GM23338 (cell line): ENCODE data around the gene ATG16L2.

Experiments
- CREB1 ChIP-seq: fragments of 250-450 bp; sonication (Bioruptor Pico); IDR thresholded peaks from 2 replicates; pipeline ENCODE4 v1.5.0; 2020; ENCODE audit warnings: low read depth, mild to moderate bottlenecking, moderate library complexity
- CTCF ChIP-seq, 2 experiments: fragments of 200-600 bp in 1 of 2; sonication (generic) in 1 of 2; conservative IDR thresholded peaks; 2 replicates each; pipeline versions ENCODE4 v1.5.1 to v1.6.1; 2016 to 2017; ENCODE audit warnings: antibody characterized with exemption in 2 of 2, low read depth in 2 of 2, mild to moderate bottlenecking in 2 of 2, moderate library complexity in 1 of 2
- ETS1 ChIP-seq: IDR thresholded peaks from 2 replicates; pipeline ENCODE4 v1.6.1; 2016; ENCODE audit warnings: antibody characterized with exemption
- EZH2 ChIP-seq: fragments of 200-600 bp; sonication (generic); IDR thresholded peaks from one replicate; pipeline ENCODE4 v1.8.0; 2017; ENCODE audit warnings: antibody characterized with exemption, mild to moderate bottlenecking, low read depth; ENCODE audit not compliant: unreplicated experiment
- EZH2phosphoT487 ChIP-seq: fragments of 200-600 bp; sonication (generic); IDR thresholded peaks from one replicate; pipeline ENCODE4 v1.8.1; 2018; ENCODE audit warnings: antibody characterized with exemption; ENCODE audit not compliant: unreplicated experiment
- JUNB ChIP-seq: IDR thresholded peaks from one replicate; pipeline ENCODE4 v1.6.1; 2016; ENCODE audit warnings: antibody characterized with exemption; ENCODE audit not compliant: unreplicated experiment
- NANOG ChIP-seq: IDR thresholded peaks from 2 replicates; pipeline ENCODE4 v1.6.1; 2016; ENCODE audit warnings: antibody characterized with exemption, borderline replicate concordance
- POLR2AphosphoS5 ChIP-seq: IDR thresholded peaks from 2 replicates; pipeline ENCODE4 v1.6.1; 2016; ENCODE audit warnings: antibody characterized with exemption, low read depth
- REST ChIP-seq: IDR thresholded peaks from one replicate; pipeline ENCODE4 v1.6.1; 2018; ENCODE audit warnings: antibody characterized with exemption; ENCODE audit not compliant: unreplicated experiment
- STAT1 ChIP-seq: IDR thresholded peaks from one replicate; pipeline ENCODE4 v1.6.1; 2016; ENCODE audit warnings: antibody characterized with exemption; ENCODE audit not compliant: unreplicated experiment
- ZNF114 ChIP-seq: fragments of 250-450 bp; sonication (Bioruptor Pico); IDR thresholded peaks from 2 replicates; pipeline ENCODE4 v1.5.0; 2020; ENCODE audit warnings: mild to moderate bottlenecking, moderate library complexity
- ZNF462 ChIP-seq: fragments of 250-450 bp; sonication (Bioruptor Pico); IDR thresholded peaks from 2 replicates; pipeline ENCODE4 v1.5.0; 2020; ENCODE audit warnings: mild to moderate bottlenecking, moderate library complexity

- TF ChIP-seq POLR2AphosphoS5 (no peak), CTCF (conservative IDR thresholded peaks at IDR 0.05; ENCODE audit: low read depth in 2 of 2) (no peak), EZH2phosphoT487 (no peak), CREB1 (CRISPR knock-in tag) (no peak), REST (no peak), STAT1 (no peak), ETS1 (no peak), EZH2 (no peak), JUNB (no peak), ZNF462 (CRISPR knock-in tag) (no peak), ZNF114 (CRISPR knock-in tag) (no peak), NANOG (no peak)
These were observed 47.9 kb upstream of the ATG16L2 start for GRCh38 chr11:72766152-72766902.
